Forelimb muscle (tissue), 1 donor: Measurements from ENCODE around the gene CKB. TPM values are rescaled to one million over a fixed set of nuclear protein-coding genes. Genes with fewer than 3 reads are reported as not detected.

Source experiments
- DNase-seq: peaks from one replicate; pipeline ENCODE4 v3.0.0-alpha.2; 2013; ENCODE audit warnings: low read depth
- polyA plus RNA-seq: library from polyadenylated mRNA; unstranded; fragments of 120-200 nt; gene quantifications from one replicate; pipeline ENCODE4 v1.2.1, GENCODE V29; 2013; ENCODE audit not compliant: insufficient read length

Gene CKB
- 294 TPM for polyA plus RNA-seq

- DNase-seq = no peak
These were observed at the start of gene CKB for GRCh38 chr14:103522649-103523574. Gene CKB, minus strand, starts transcription at chr14:103522830. Its CDS starts 337 bp downstream, at chr14:103522493.

- DNase-seq = no peak
These were observed 46.8 kb upstream of the CKB start for GRCh38 chr14:103569408-103569807.

GRCh38 chr14:103568952-103569351 is 46.3 kb upstream of the CKB start:
- no peak for DNase-seq

GRCh38 chr14:103563844-103564505 is 41.3 kb upstream of the CKB start:
- DNase-seq = no peak

- no peak for DNase-seq
These were observed 40.6 kb upstream of the CKB start for GRCh38 chr14:103563226-103563620.

- no peak for DNase-seq
These were observed 40.0 kb upstream of the CKB start, which contains the start of the genes BAG5 and COA8 for GRCh38 chr14:103562429-103563225. Gene BAG5, minus strand, starts transcription at chr14:103562657. Its CDS starts 1,493 bp downstream, at chr14:103561164. Gene COA8, plus strand, starts transcription at chr14:103562960. Its CDS starts 42 bp downstream, at chr14:103563002.

GRCh38 chr14:103562179-103562428 is 39.5 kb upstream of the CKB start:
- no peak for DNase-seq

- no peak for DNase-seq
These were observed 39.0 kb upstream of the CKB start for GRCh38 chr14:103561381-103562178.

GRCh38 chr14:103560691-103561090 is 38.1 kb upstream of the CKB start:
- DNase-seq = no peak

- DNase-seq = no peak
These were observed 37.1 kb upstream of the CKB start for GRCh38 chr14:103559766-103560165.

- DNase-seq = no peak
These were observed 35.6 kb upstream of the CKB start for GRCh38 chr14:103558071-103558882.

GRCh38 chr14:103556946-103557758 is 34.5 kb upstream of the CKB start:
- no peak for DNase-seq

- no peak for DNase-seq
These were observed 33.1 kb upstream of the CKB start for GRCh38 chr14:103555559-103556337.

- no peak for DNase-seq
These were observed 30.2 kb upstream of the CKB start for GRCh38 chr14:103552846-103553210.

GRCh38 chr14:103552011-103552845 is 29.6 kb upstream of the CKB start:
- no peak for DNase-seq

GRCh38 chr14:103551338-103551762 is 28.7 kb upstream of the CKB start:
- DNase-seq = no peak

GRCh38 chr14:103550451-103551337 is 28.1 kb upstream of the CKB start:
- no peak for DNase-seq
